H1 (cell line): ENCODE data around the gene RAB10. TPM values are rescaled to one million over a fixed set of nuclear protein-coding genes. Genes with fewer than 3 reads are reported as not detected.

Source experiments
- CTCF ChIA-PET: fragments of 300-600 bp; sonication (Branson Sonifier 250); formaldehyde crosslinking; loops from one replicate; lab custom pipeline; 2021; ENCODE audit not compliant: partially characterized antibody; lab: Charles Lee
- POLR2A ChIA-PET: fragments of 300-600 bp; sonication (Branson Sonifier 250); formaldehyde crosslinking; loops from one replicate; lab custom pipeline; 2021; ENCODE audit warnings: inconsistent platforms; ENCODE audit not compliant: partially characterized antibody; lab: Charles Lee
- DNase-seq, 2 experiments: peaks; one replicate each; pipeline versions ENCODE4 v3.0.0 to v3.0.0-alpha.2; 2010 to 2022; ENCODE audit warnings: low spot score in 2 of 2, low read depth in 1 of 2, mixed read lengths in 1 of 2
- FAIRE-seq: peaks from 2 replicates; lab custom pipeline; 2011; peaks lifted over from hg19 to GRCh38; lab: Jason Lieb, UNC
- H2AFZ ChIP-seq: 2 replicates; pipeline ENCODE4 v1.8.1; 2012; ENCODE audit warnings: low read length, inconsistent platforms
- H2AK5ac ChIP-seq: 2 replicates; pipeline ENCODE4 v1.6.1; 2013; ENCODE audit warnings: low read depth, low read length
- H2BK120ac ChIP-seq: replicated peaks from 2 replicates; pipeline ENCODE3; 2013; ENCODE audit warnings: low read depth, low read length, inconsistent platforms
- H2BK12ac ChIP-seq: 2 replicates; pipeline ENCODE4 v1.6.1; 2013; ENCODE audit warnings: low read depth, low read length
- H2BK15ac ChIP-seq: 2 replicates; pipeline ENCODE4 v1.6.1; 2013; ENCODE audit warnings: low read length
- H2BK20ac ChIP-seq: 2 replicates; pipeline ENCODE4 v1.6.1; 2013; ENCODE audit warnings: low read length
- H2BK5ac ChIP-seq: 2 replicates; pipeline ENCODE4 v1.6.1; 2013; ENCODE audit warnings: low read depth, low read length
- H3K14ac ChIP-seq: 2 replicates; pipeline ENCODE4 v1.6.1; 2013; ENCODE audit warnings: inconsistent platforms; ENCODE audit not compliant: insufficient read length
- H3K18ac ChIP-seq: 2 replicates; pipeline ENCODE4 v1.6.1; 2013; ENCODE audit warnings: low read length; ENCODE audit errors: extremely low read depth
- H3K23ac ChIP-seq: 2 replicates; pipeline ENCODE4 v1.6.1; 2013; ENCODE audit warnings: inconsistent platforms; ENCODE audit not compliant: insufficient read length
- H3K23me2 ChIP-seq: 2 replicates; pipeline ENCODE4 v1.6.1; 2013; ENCODE audit warnings: low read depth, low read length
- H3K27ac ChIP-seq: 2 replicates; pipeline ENCODE4 v1.6.1; 2011; ENCODE audit warnings: low read depth, low read length, inconsistent platforms
- H3K27me3 ChIP-seq, 4 experiments: replicated peaks in 1 of 4; 1 replicate in 1 of 4; 2 replicates in 3 of 4; pipeline versions ENCODE4 v1.6.1 to v1.8.1; 2011 to 2013; ENCODE audit warnings: low read length in 3 of 4, mild to moderate bottlenecking in 3 of 4, inconsistent platforms in 2 of 4, mixed read lengths in 2 of 4, moderate library complexity in 1 of 4; ENCODE audit not compliant: control insufficient read depth in 3 of 4, insufficient read depth in 3 of 4; ENCODE audit errors: extremely low read depth in 1 of 4
- H3K36me3 ChIP-seq, 4 experiments: 2 replicates each; pipeline versions ENCODE4 v1.6.1 to v1.8.1; 2011 to 2013; ENCODE audit warnings: mild to moderate bottlenecking in 4 of 4, low read length in 3 of 4, moderate library complexity in 2 of 4, control low read depth in 1 of 4, inconsistent platforms in 1 of 4; ENCODE audit not compliant: insufficient read depth in 4 of 4, control insufficient read depth in 2 of 4
- H3K4ac ChIP-seq: replicated peaks from 2 replicates; pipeline ENCODE3; 2013; ENCODE audit warnings: low read length, low read depth, mixed read lengths, inconsistent platforms; ENCODE audit not compliant: insufficient read length
- H3K4me1 ChIP-seq, 4 experiments: replicated peaks in 1 of 4; 1 replicate in 1 of 4; 2 replicates in 3 of 4; pipeline versions ENCODE4 v1.6.1 to v1.8.1; 2011 to 2013; ENCODE audit warnings: low read length in 3 of 4, inconsistent platforms in 2 of 4, mixed read lengths in 1 of 4; ENCODE audit not compliant: insufficient read depth in 4 of 4, control insufficient read depth in 3 of 4
- H3K4me2 ChIP-seq, 2 experiments: 2 replicates each; pipeline versions ENCODE4 v1.6.1 to v1.8.1; 2011 to 2013; ENCODE audit warnings: low read depth in 2 of 2, low read length in 2 of 2, control low read depth in 1 of 2, inconsistent platforms in 1 of 2, mild to moderate bottlenecking in 1 of 2; ENCODE audit not compliant: insufficient read depth in 1 of 2
- H3K4me3 ChIP-seq, 4 experiments: fragments of 200-600, 300-600 bp in 1 of 4; sonication (generic), shearing (Covaris generic), sonication (Bioruptor Twin) in 1 of 4; 2 replicates each; pipeline versions ENCODE4 v1.5.1 to v1.8.1; 2011 to 2016; ENCODE audit warnings: low read length in 4 of 4, low read depth in 3 of 4, control low read depth in 2 of 4, inconsistent platforms in 2 of 4, mild to moderate bottlenecking in 2 of 4, mixed read lengths in 1 of 4, moderate library complexity in 1 of 4; ENCODE audit not compliant: insufficient read depth in 2 of 4; ENCODE audit errors: extremely low read depth in 1 of 4
- H3K56ac ChIP-seq: replicated peaks from 2 replicates; pipeline ENCODE3; 2013; ENCODE audit warnings: low read depth, mild to moderate bottlenecking, mixed read lengths, low read length, inconsistent platforms; ENCODE audit not compliant: insufficient read length
- H3K79me1 ChIP-seq: 2 replicates; pipeline ENCODE4 v1.6.1; 2013; ENCODE audit warnings: low read depth, low read length, control low read depth
- H3K79me2 ChIP-seq, 2 experiments: 2 replicates each; pipeline versions ENCODE4 v1.6.1 to v1.8.1; 2012 to 2013; ENCODE audit warnings: low read length in 2 of 2, mild to moderate bottlenecking in 2 of 2, inconsistent platforms in 1 of 2; ENCODE audit not compliant: insufficient read depth in 2 of 2, control insufficient read depth in 1 of 2
- H3K9ac ChIP-seq, 4 experiments: replicated peaks in 1 of 4; 1 replicate in 1 of 4; 2 replicates in 3 of 4; pipeline versions ENCODE4 v1.6.1 to v1.8.1; 2011 to 2013; ENCODE audit warnings: low read depth in 3 of 4, low read length in 3 of 4, control low read depth in 2 of 4, mild to moderate bottlenecking in 2 of 4, moderate library complexity in 2 of 4, inconsistent platforms in 1 of 4; ENCODE audit errors: extremely low read depth in 1 of 4
- H3K9me3 ChIP-seq, 2 experiments: 2 replicates each; pipeline versions ENCODE4 v1.6.1 to v1.8.1; 2012 to 2013; ENCODE audit warnings: mild to moderate bottlenecking in 2 of 2, moderate library complexity in 2 of 2, control low read depth in 1 of 2, inconsistent platforms in 1 of 2, low read depth in 1 of 2, low read length in 1 of 2, mixed read lengths in 1 of 2; ENCODE audit not compliant: insufficient read depth in 2 of 2
- H4K20me1 ChIP-seq, 2 experiments: replicated peaks in 1 of 2; 2 replicates each; pipeline versions ENCODE3 to v1.8.1; 2011 to 2013; ENCODE audit warnings: inconsistent platforms in 2 of 2, low read length in 2 of 2, mild to moderate bottlenecking in 1 of 2; ENCODE audit not compliant: insufficient read depth in 2 of 2, control insufficient read depth in 1 of 2
- H4K5ac ChIP-seq: 2 replicates; pipeline ENCODE4 v1.6.1; 2013; ENCODE audit warnings: low read length, low read depth, mixed read lengths, inconsistent platforms; ENCODE audit not compliant: insufficient read length
- H4K8ac ChIP-seq: 2 replicates; pipeline ENCODE4 v1.8.0; 2013; ENCODE audit warnings: mild to moderate bottlenecking, moderate library complexity, low read length, inconsistent platforms; ENCODE audit not compliant: insufficient read depth; ENCODE audit errors: extremely low read depth
- H4K91ac ChIP-seq: replicated peaks from 2 replicates; pipeline ENCODE3; 2013; ENCODE audit warnings: low read length, mixed read lengths, inconsistent platforms; ENCODE audit not compliant: insufficient read length
- CEBPB ChIP-seq: IDR thresholded peaks from 2 replicates; pipeline ENCODE4 v1.6.1; 2012; ENCODE audit warnings: low read depth, low read length
- CTBP2 ChIP-seq: IDR thresholded peaks from 2 replicates; pipeline ENCODE4 v1.7.0; 2011; ENCODE audit warnings: borderline replicate concordance, mild to moderate bottlenecking, moderate library complexity, mixed read lengths, low read length; ENCODE audit not compliant: insufficient read depth, insufficient read length
- KDM1A ChIP-seq: fragments of 200-600, 300-600 bp; sonication (generic); IDR thresholded peaks from 2 replicates; pipeline ENCODE4 v1.7.1; 2016; ENCODE audit warnings: mild to moderate bottlenecking, low read length, borderline replicate concordance
- POU5F1 ChIP-seq: IDR thresholded peaks from 2 replicates; pipeline ENCODE4 v1.6.1; 2011; ENCODE audit warnings: low read depth, mild to moderate bottlenecking, low read length, moderate library complexity
- RXRA ChIP-seq: IDR thresholded peaks from 2 replicates; pipeline ENCODE4 v1.6.1; 2011; ENCODE audit warnings: low read depth, mild to moderate bottlenecking, low read length, moderate library complexity; ENCODE audit not compliant: insufficient read depth
- SRF ChIP-seq: IDR thresholded peaks from 2 replicates; pipeline ENCODE4 v1.6.1; 2011; ENCODE audit warnings: mild to moderate bottlenecking, low read depth, low read length, moderate library complexity
- WGBS, 2 experiments: shearing (Covaris generic) in 1 of 2; methylation state at CpG; one replicate each; pipeline versions ENCODE4 v1.1.6 to v1.1.7; 2013 to 2015; ENCODE audit warnings: low lambda C conversion rate in 2 of 2, mixed read lengths in 2 of 2, inconsistent platforms in 1 of 2, low coverage in 1 of 2, missing lambda C conversion rate in 1 of 2; ENCODE audit not compliant: insufficient replicate concordance in 2 of 2, insufficient coverage in 1 of 2, insufficient read length in 1 of 2; ENCODE audit errors: extremely low coverage in 1 of 2, missing lambda C conversion rate in 1 of 2; 5-methylcytosine and 5-hydroxymethylcytosine counted together
- polyA plus RNA-seq, 7 experiments: library from polyadenylated mRNA; depleted of rRNA in 3 of 7; stranded (reverse) in 5 of 7; unstranded in 2 of 7; fragments of >200 nt in 5 of 7; fragments of 200-250 nt in 2 of 7; gene quantifications; 1 replicate in 5 of 7; 2 replicates in 1 of 7; 4 replicates in 1 of 7; pipeline versions ENCODE4 v1.2.1 to v1.2.3, GENCODE V29; 2011 to 2013; ENCODE audit warnings: missing spikeins in 2 of 7, mixed read lengths in 2 of 7
- total RNA-seq: library from RNA; stranded (reverse); fragmentation: NEBNext Ultra II Directional; extraction: Animal tissue kit (Norgen Biotek cat#: 25700); gene quantifications from 2 replicates; pipeline ENCODE4 v1.2.1, GENCODE V29; 2021
- TF ChIP-seq, protein P1 (sequence below): IDR thresholded peaks from 2 replicates; pipeline ENCODE4 v1.6.1; 2012; ENCODE audit warnings: inconsistent platforms

The RAB10 gene
- total and polyA plus RNA-seq, 2 of the 8 experiments (the other 6 are each of a cell fraction or from before 2014, with no cell fraction given): 42.6 to 136 TPM

DNA sequence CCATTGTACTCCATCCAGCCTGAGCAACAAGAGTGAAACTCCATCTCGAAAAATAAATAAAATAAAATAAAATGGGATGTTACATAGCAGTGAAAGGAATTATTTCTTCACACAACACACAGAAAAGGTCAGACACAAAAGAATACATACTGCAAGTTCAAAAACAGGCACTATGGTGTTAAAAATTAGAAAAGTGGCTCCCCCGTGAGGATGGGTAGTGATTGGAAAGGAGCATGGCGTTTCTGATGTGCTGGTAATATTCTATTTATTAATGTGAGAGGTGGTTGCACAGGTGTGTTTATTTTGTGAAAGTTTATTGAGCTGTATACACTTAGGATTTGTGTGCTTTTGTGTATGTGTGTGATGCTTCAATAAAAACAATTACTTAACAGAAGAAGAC lies 22.9 kb upstream of the RAB10 start:
- TF ChIP-seq CEBPB (no peak), RXRA (no peak), POU5F1 (no peak), SRF (no peak), CTBP2 (no peak), KDM1A (no peak)
- TF ChIP-seq, protein P1, sequence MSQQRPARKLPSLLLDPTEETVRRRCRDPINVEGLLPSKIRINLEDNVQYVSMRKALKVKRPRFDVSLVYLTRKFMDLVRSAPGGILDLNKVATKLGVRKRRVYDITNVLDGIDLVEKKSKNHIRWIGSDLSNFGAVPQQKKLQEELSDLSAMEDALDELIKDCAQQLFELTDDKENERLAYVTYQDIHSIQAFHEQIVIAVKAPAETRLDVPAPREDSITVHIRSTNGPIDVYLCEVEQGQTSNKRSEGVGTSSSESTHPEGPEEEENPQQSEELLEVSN: no peak
- Histone ChIP-seq H2BK20ac (no peak overlapping the region), H2BK120ac (no peak overlapping the region), H4K91ac (no peak overlapping the region), H3K27me3 (no peaks in the 10 kb centered on the region), H2AFZ (no peak overlapping the region), H3K23me2 (no peaks in the 10 kb centered on the region; the same call in 1 of the 2 replicates), H3K14ac (no peak overlapping the region), H3K9me3 (no peaks in the 10 kb centered on the region), H3K23ac (no peak overlapping the region), H3K18ac (no peak overlapping the region), H4K20me1 (no peaks in the 10 kb centered on the region), H3K79me2 (no peaks in the 10 kb centered on the region), H3K4me3 (no peak overlapping the region), H4K8ac (no peak overlapping the region), H3K9ac (no peak overlapping the region), H2BK5ac (no peak overlapping the region), H3K4me2 (no peak overlapping the region), H3K4ac (no peak overlapping the region), H3K4me1 (peaks cover 3 to 8% (median 4%) of the 10 kb centered on the region in 4 experiments; a peak in 4 of 7 replicates), H2AK5ac (no peak overlapping the region), H3K56ac (no peak overlapping the region), H3K27ac (no peak overlapping the region), H3K79me1 (no peaks in the 10 kb centered on the region), H2BK15ac (no peak overlapping the region), H3K36me3 (no peaks in the 10 kb centered on the region), H4K5ac (no peak overlapping the region), H2BK12ac (no peak overlapping the region)
- FAIRE-seq (no peak), DNase-seq (no peak)
- 79% methylated on average over 3 of the region's 3 CpGs; no CpG with 5 or more reads in 1 of the 2 experiments for WGBS, 2 experiments
- ChIA-PET POLR2A (interaction anchor here (0.6 to 3.7 kb wide), 3 partner anchors 21 to 193 kb away, joined by 3 to 16 read pairs (median 3); partner anchors contain the start of gene RAB10), CTCF (interaction anchor here (0.6 to 1.4 kb wide), 4 partner anchors 11 to 28 kb away, joined by 3 to 4 read pairs (median 3); no protein-coding TSS in a partner anchor)
